ENCODE data around the gene HDAC10. TPM values are rescaled to one million over a fixed set of nuclear protein-coding genes. Genes with fewer than 3 reads are reported as not detected.
A peak's percentile ranks its signal among the peaks of the same experiment; 100 is the strongest.

The HDAC10 gene
- total RNA-seq, 4 donors from 2014 or later, result 41.2 to 105 (median 55.4) TPM

GRCh38 chr22:50262460-50262911 lies 11.4 kb upstream of the HDAC10 start:
- H3K36me3 ChIP-seq, result no peaks in the 10 kb centered on the region
- H3K4me3 ChIP-seq, result no peak overlapping the region
- no peaks in the 10 kb centered on the region for H3K9me3 ChIP-seq
- H3K4me1 ChIP-seq, result peaks cover 0 to 37% (median 7%) of the 10 kb centered on the region in 4 donors
- H3K27ac ChIP-seq, result no peak overlapping the region
- no peak for TF ChIP-seq CTCF (IDR thresholded peaks at IDR 0.05)
- no peak for TF ChIP-seq POLR2A (IDR thresholded peaks at IDR 0.05)
- no peak for TF ChIP-seq EP300 (IDR thresholded peaks at IDR 0.05)
- 60 to 79% methylated on average over 4 to 7 of the region's 7 CpGs for WGBS, 2 donors
- peaks cover 0 to 64% of the 10 kb centered on the region in 2 donors for H3K27me3 ChIP-seq
- DNase-seq (ENCODE audit: low spot score in 2 of 2), result no peak

GRCh38 chr22:50261615-50262459 lies 10.8 kb upstream of the HDAC10 start, which contains the start of gene MAPK12:
Gene MAPK12, minus strand, starts transcription at chr22:50261683. Its CDS starts 174 bp downstream, at chr22:50261509.
- Histone ChIP-seq H3K36me3 (no peaks in the 10 kb centered on the region), H3K4me3 (peak within 1 kb of the TSS; percentile 24 to 52 (median 34)), H3K27me3 (peaks cover 0 to 63% of the 10 kb centered on the region in 2 donors), H3K4me1 (peaks cover 0 to 31% (median 4%) of the 10 kb centered on the region in 4 donors), H3K9me3 (no peaks in the 10 kb centered on the region), H3K27ac (peak within 1 kb of the TSS in 1 of 4 donors; percentile 36)
- WGBS, 2 donors, result 4 to 21% methylated on average over 10 to 29 of the region's 61 CpGs
- no peak for DNase-seq (ENCODE audit: low spot score in 2 of 2)
- TF ChIP-seq CTCF (IDR thresholded peaks at IDR 0.05) (no peak), EP300 (IDR thresholded peaks at IDR 0.05) (no peak), POLR2A (IDR thresholded peaks at IDR 0.05) (no peak)

DNA sequence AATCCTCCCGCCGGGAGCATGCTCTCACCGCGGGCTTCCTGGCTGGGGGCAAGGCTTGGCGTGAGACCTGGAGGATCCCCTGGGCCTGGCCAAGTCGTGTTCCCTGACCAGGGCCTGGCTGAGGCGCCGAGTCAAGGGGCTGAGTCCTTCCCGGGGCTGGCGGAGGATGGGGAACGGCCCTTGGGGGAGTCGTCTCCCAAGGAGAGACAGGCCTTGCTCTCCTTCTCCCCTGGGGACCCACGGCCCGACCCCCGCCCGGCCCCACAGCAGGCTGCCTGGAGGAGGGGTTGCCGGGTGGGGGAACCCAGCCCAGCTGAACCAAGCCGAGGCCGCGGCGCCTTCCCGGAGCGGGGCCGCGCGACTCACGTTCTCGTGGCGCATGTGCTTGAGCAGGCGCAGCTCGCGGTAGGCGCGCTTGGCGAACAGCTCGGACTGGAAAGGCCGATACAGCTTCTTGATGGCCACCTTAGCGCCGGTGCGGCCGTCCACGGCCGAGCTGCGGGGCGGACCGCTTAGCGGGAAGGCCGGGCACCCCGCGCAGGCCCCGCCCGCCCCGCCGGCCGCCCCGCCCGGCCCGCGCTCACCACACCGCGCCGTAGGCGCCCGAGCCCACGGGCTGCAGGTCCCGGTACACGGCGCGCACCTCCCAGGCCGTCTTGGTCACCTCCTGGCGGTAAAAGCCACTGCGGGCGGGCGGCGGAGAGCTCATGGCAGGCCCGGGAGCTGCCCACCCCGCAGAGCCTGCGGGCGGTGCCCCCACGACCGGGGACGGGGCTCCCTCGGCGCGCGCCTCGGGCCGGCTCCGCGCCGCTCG lies 9.9 kb upstream of the HDAC10 start:
- peaks cover 0 to 61% of the 10 kb centered on the region in 2 donors for H3K27me3 ChIP-seq
- DNase-seq (ENCODE audit: low spot score in 2 of 2), result no peak
- WGBS, 2 donors, result 0 to 1% methylated on average over 18 to 37 of the region's 92 CpGs
- peak overlapping the region in 1 of 4 donors; percentile 36 for H3K27ac ChIP-seq
- no peaks in the 10 kb centered on the region for H3K36me3 ChIP-seq
- peaks cover 0 to 28% (median 4%) of the 10 kb centered on the region in 4 donors for H3K4me1 ChIP-seq
- TF ChIP-seq POLR2A (IDR thresholded peaks at IDR 0.05) (no peak), CTCF (IDR thresholded peaks at IDR 0.05) (no peak), EP300 (IDR thresholded peaks at IDR 0.05) (no peak)
- peak overlapping the region; percentile 24 to 52 (median 34) for H3K4me3 ChIP-seq
- no peaks in the 10 kb centered on the region for H3K9me3 ChIP-seq

DNA sequence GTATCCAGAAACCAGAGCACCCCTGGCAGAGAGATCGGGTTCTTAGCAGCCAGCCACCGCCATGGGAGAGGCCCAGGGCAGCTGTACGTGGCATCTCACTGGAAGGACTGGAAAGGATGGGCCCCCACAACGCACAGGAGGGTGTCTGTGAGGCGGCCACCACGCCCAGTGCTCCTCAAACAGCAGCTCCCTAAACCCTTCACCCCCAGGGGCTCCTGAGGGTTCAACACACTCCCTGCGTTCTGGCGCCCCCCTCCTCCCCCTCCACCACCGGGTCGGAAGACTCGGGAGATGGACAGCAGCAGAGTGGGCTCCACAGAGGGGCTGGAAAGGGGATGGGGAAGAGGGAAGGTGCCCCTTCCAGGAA lies 9.4 kb upstream of the HDAC10 start:
- Histone ChIP-seq H3K27me3 (peaks cover 0 to 61% of the 10 kb centered on the region in 2 donors), H3K4me3 (peak overlapping the region in 3 of 4 donors; percentile 24 to 52 (median 39)), H3K27ac (no peak overlapping the region), H3K4me1 (peaks cover 0 to 28% (median 4%) of the 10 kb centered on the region in 4 donors), H3K9me3 (no peaks in the 10 kb centered on the region), H3K36me3 (no peaks in the 10 kb centered on the region)
- DNase-seq (ENCODE audit: low spot score in 2 of 2), result no peak
- WGBS, 2 donors, result 32% methylated on average over 5 to 11 of the region's 11 CpGs
- TF ChIP-seq CTCF (IDR thresholded peaks at IDR 0.05), result no peak
- TF ChIP-seq POLR2A (IDR thresholded peaks at IDR 0.05), result no peak
- no peak for TF ChIP-seq EP300 (IDR thresholded peaks at IDR 0.05)

All from tibial nerve (tissue), 4 donors.